Neural cell (in vitro differentiated cells): ENCODE measurements around the gene ADK.

Experiments
- POLR2AphosphoS5 ChIP-seq: IDR thresholded peaks from 2 replicates; pipeline ENCODE4 v1.6.1; 2012
- TF ChIP-seq, protein P1 (sequence below): fragments of 450-650 bp; IDR thresholded peaks from 2 replicates; pipeline ENCODE4 v1.5.1; 2014; ENCODE audit warnings: antibody characterized with exemption, mild to moderate bottlenecking, moderate library complexity; ENCODE audit not compliant: poor library complexity, severe bottlenecking

DNA sequence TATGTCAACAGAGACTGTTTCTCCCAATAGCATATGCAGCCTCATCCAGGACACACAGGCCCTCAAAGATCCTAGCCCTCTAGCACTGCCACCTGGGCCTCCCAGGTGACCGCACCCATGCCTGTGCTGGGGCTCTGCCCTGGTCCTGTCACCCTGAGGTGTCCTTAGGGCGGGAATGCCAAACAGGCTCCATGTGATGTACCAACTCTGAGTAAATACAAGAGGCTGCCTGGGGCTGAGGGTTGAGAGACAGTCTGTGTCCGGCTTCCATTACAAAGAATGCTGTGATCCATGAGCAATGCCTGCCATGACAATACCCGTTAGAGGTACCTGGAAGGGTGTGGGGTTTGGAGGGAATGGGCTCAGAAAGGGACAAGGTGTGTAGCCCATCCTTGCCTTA lies 592.4 kb downstream of the ADK start:
- TF ChIP-seq, protein P1, sequence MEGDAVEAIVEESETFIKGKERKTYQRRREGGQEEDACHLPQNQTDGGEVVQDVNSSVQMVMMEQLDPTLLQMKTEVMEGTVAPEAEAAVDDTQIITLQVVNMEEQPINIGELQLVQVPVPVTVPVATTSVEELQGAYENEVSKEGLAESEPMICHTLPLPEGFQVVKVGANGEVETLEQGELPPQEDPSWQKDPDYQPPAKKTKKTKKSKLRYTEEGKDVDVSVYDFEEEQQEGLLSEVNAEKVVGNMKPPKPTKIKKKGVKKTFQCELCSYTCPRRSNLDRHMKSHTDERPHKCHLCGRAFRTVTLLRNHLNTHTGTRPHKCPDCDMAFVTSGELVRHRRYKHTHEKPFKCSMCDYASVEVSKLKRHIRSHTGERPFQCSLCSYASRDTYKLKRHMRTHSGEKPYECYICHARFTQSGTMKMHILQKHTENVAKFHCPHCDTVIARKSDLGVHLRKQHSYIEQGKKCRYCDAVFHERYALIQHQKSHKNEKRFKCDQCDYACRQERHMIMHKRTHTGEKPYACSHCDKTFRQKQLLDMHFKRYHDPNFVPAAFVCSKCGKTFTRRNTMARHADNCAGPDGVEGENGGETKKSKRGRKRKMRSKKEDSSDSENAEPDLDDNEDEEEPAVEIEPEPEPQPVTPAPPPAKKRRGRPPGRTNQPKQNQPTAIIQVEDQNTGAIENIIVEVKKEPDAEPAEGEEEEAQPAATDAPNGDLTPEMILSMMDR, result no peak
- no peak for TF ChIP-seq POLR2AphosphoS5
